Activated CD4-positive, alpha-beta T cell treated with anti-CD3 and anti-CD28 coated beads for 48 hours (primary cell): ENCODE data around the gene CCDC192.

ENCODE experiments used
- DNase-seq: peaks from one replicate; pipeline ENCODE4 v3.0.0-alpha.2; 2020

The CCDC192 gene

GRCh38 chr5:127892467-127893207, 189.4 kb downstream of the CCDC192 start:
- DNase-seq = no peak

GRCh38 chr5:127893232-127893631, 190.0 kb downstream of the CCDC192 start:
- no peak for DNase-seq

GRCh38 chr5:127894461-127894860, 191.3 kb downstream of the CCDC192 start:
- DNase-seq = no peak

GRCh38 chr5:127898551-127899213, 195.5 kb downstream of the CCDC192 start:
- DNase-seq = peak; percentile 39

- DNase-seq = no peak
Observed at GRCh38 chr5:127899214-127899610, 196.0 kb downstream of the CCDC192 start.

- no peak for DNase-seq
Observed at GRCh38 chr5:127906562-127907204, 203.5 kb downstream of the CCDC192 start.

- no peak for DNase-seq
Observed at GRCh38 chr5:127907907-127908306, 204.7 kb downstream of the CCDC192 start.

GRCh38 chr5:127909066-127909465, 205.9 kb downstream of the CCDC192 start:
- peak; percentile 6 for DNase-seq

GRCh38 chr5:127909821-127910220, 206.6 kb downstream of the CCDC192 start:
- no peak for DNase-seq

- no peak for DNase-seq
Observed at GRCh38 chr5:127910307-127910956, 207.2 kb downstream of the CCDC192 start.

- DNase-seq = no peak
Observed at GRCh38 chr5:127911619-127912018, 208.4 kb downstream of the CCDC192 start.

- no peak for DNase-seq
Observed at GRCh38 chr5:127912411-127912810, 209.2 kb downstream of the CCDC192 start.

- DNase-seq = no peak
Observed at GRCh38 chr5:127916885-127917573, 213.8 kb downstream of the CCDC192 start.

- DNase-seq = no peak
Observed at GRCh38 chr5:127919006-127919796, 216.0 kb downstream of the CCDC192 start.

- no peak for DNase-seq
Observed at GRCh38 chr5:127919818-127920217, 216.6 kb downstream of the CCDC192 start.

- no peak for DNase-seq
Observed at GRCh38 chr5:127920936-127921335, 217.7 kb downstream of the CCDC192 start.

- no peak for DNase-seq
Observed at GRCh38 chr5:127922603-127923002, 219.4 kb downstream of the CCDC192 start.

- DNase-seq = no peak
Observed at GRCh38 chr5:127923804-127924570, 220.8 kb downstream of the CCDC192 start.

GRCh38 chr5:127924606-127925005, 221.4 kb downstream of the CCDC192 start:
- no peak for DNase-seq

- DNase-seq = no peak
Observed at GRCh38 chr5:127925916-127926315, 222.7 kb downstream of the CCDC192 start.

- DNase-seq = no peak
Observed at GRCh38 chr5:127926974-127927373, 223.8 kb downstream of the CCDC192 start.
